Mucosa of rectum (tissue), 2 donors: ENCODE measurements around the gene CAMK2A.

Experiments used
- H3K27ac ChIP-seq, 2 donors: one replicate each; pipeline ENCODE4 v1.7.0; 2013; ENCODE audit warnings: inconsistent platforms in 2 of 2, low read depth in 2 of 2, low read length in 2 of 2
- H3K27me3 ChIP-seq, 2 donors: one replicate each; pipeline ENCODE4 v1.7.0; 2013; ENCODE audit warnings: low read length in 2 of 2; ENCODE audit not compliant: control insufficient read depth in 2 of 2, insufficient read depth in 2 of 2
- H3K36me3 ChIP-seq, 2 donors: one replicate each; pipeline ENCODE4 v1.7.0; 2013; ENCODE audit warnings: low read length in 2 of 2; ENCODE audit not compliant: control insufficient read depth in 2 of 2, insufficient read depth in 2 of 2
- H3K4me1 ChIP-seq, 2 donors: one replicate each; pipeline ENCODE4 v1.7.0; 2013; ENCODE audit warnings: low read length in 2 of 2, mild to moderate bottlenecking in 1 of 2; ENCODE audit not compliant: control insufficient read depth in 2 of 2, insufficient read depth in 2 of 2
- H3K4me3 ChIP-seq, 2 donors: one replicate each; pipeline ENCODE4 v1.7.0; 2013; ENCODE audit warnings: low read length in 2 of 2
- H3K9ac ChIP-seq, 2 donors: one replicate each; pipeline ENCODE4 v1.7.0; 2013; ENCODE audit warnings: low read length in 2 of 2, low read depth in 1 of 2, mild to moderate bottlenecking in 1 of 2
- H3K9me3 ChIP-seq, 2 donors: one replicate each; pipeline ENCODE4 v1.7.0; 2013; ENCODE audit warnings: low read length in 2 of 2; ENCODE audit not compliant: control insufficient read depth in 2 of 2
- donor health status: healthy.
- donor health status: Normal muscosa, but diverticular disease.

Gene CAMK2A

DNA sequence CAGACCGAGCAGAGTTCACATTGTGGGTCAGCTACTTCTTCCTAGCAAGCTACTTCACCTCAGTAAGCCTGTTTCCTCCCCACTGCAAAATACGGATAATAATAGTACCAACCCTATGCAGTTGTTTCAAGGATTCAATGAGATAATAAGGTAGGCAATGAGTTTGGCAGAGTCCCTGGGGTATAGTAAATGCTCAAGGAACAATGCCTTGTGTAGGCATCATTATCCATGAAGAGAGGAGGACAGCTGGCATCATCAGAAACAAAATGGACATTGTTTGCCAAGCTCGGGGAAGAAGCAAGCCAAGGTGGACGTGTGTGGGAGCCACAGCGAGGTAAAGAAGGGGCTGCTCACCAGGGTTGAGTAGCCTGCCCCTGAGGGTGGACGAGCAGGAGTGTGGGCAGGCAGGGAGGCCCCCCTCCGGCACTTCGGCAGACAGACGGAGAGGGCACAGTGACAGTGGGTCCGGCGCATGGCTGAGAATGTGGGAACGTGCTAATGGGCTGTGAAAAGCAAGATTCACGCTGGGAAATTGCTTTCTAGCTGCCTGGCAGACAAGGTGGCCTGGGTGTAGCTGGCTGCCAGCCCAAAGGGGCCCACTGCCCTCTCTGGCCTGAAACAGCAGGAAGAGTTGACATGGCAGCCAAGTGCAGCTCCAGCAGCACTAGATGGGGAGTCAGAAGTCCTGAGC lies 10.1 kb downstream of the CAMK2A start:
- H3K27ac ChIP-seq = no peak overlapping the region
- peaks cover 0 to 3% of the 10 kb centered on the region in 2 donors for H3K27me3 ChIP-seq
- H3K9ac ChIP-seq = no peak overlapping the region
- H3K9me3 ChIP-seq = no peaks in the 10 kb centered on the region
- H3K36me3 ChIP-seq = no peaks in the 10 kb centered on the region
- H3K4me1 ChIP-seq = no peaks in the 10 kb centered on the region
- no peak overlapping the region for H3K4me3 ChIP-seq

DNA sequence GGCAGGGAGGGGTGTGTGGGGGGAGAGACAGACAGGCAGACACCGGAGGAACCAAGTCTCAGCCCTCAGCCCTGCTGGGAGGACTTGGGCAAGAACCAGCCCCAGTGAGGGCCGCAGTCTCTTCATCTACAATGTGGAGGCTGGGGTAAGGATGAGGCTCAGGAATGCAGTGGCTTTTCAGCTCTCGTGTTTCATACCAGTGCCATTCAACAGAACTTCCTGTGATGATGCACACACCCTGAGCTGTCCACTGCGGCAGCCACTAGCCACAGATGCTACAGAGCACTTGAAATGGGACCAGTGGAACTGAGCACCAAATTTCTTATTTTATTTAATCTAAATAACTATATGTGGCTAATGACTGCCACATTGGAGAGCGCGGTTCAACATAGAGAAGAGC lies 10.7 kb downstream of the CAMK2A start:
- Histone ChIP-seq H3K4me1 (no peaks in the 10 kb centered on the region), H3K27ac (no peak overlapping the region), H3K27me3 (peaks cover 0 to 3% of the 10 kb centered on the region in 2 donors), H3K9ac (no peak overlapping the region), H3K4me3 (no peak overlapping the region), H3K9me3 (no peaks in the 10 kb centered on the region), H3K36me3 (no peaks in the 10 kb centered on the region)

DNA sequence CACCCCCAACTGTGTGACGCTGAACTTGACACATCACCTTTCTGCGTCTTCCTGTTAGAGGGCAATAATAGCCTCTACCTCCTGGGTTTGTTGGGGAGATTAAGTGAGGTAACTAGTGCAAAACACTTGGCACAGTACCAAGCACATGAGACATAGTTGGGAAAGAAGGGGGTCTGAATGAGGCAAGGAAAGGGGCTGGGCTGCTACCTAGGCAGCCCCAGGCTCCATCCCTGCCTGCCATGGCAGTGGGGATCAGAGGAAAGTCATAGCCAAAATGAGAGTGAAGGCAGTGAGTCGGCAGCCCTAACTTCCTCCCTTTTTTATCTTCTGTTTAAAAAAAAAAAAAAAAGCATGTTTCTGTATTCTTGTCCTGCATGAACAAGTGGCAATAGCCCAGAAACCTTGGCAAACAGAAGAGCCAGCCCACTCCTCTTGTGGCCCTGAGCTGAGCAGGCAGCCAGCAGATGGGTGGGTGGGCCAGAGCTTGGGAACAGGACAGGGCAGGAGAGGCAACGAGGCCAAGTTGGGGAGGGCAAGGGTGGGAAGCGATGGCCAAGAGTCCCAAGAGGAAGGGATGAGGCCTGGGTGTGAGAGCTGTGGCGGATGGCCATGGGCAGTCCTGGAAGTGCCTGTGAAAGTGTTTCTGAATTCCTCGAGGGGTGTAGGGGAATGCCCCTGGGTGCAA lies 11.4 kb downstream of the CAMK2A start:
- Histone ChIP-seq H3K27me3 (peaks cover 0 to 3% of the 10 kb centered on the region in 2 donors), H3K9ac (no peak overlapping the region), H3K36me3 (no peaks in the 10 kb centered on the region), H3K27ac (no peak overlapping the region), H3K9me3 (no peaks in the 10 kb centered on the region), H3K4me3 (no peak overlapping the region), H3K4me1 (no peaks in the 10 kb centered on the region)

DNA sequence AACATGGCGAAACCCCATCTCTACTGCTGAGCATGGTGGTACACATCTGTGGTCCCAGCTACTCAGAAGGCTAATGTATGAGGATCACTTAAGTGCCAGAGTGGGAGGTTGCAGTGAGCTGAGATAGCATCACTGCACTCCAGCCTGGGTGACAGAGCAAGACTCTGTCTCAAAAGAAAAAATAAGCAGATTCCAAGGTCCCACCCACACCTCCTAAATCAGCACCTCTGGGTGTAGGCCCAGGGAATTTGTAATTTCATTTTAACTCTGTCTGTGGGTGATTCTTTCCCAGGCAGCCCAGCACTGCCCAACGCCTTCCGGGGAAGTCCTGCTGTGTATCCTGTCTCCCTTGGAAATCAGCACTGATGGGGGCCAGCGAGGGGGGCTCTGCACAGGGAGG lies 12.5 kb downstream of the CAMK2A start:
- Histone ChIP-seq H3K27me3 (peaks cover 0 to 3% of the 10 kb centered on the region in 2 donors), H3K4me1 (no peaks in the 10 kb centered on the region), H3K9ac (no peak overlapping the region), H3K36me3 (no peaks in the 10 kb centered on the region), H3K9me3 (no peaks in the 10 kb centered on the region), H3K4me3 (no peak overlapping the region), H3K27ac (no peak overlapping the region)

DNA sequence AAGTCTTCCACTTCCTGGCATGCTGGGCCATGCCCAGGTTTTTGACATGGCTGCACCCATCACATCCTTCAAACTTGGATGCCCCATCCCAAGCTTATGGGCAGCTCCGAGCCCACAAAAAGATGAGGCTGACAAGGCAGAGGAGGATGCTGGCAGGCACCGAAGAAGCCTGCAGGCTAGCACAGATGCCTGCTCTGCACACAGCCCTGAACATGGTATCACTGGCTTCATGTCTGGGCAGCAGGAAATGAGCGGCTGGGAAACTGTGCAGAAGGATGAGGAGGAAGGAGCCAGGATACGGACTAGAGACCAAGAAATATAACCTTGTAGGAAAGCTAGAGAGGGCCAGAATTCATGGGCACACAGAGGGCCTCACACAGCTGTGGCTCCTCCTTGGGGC lies 14.8 kb downstream of the CAMK2A start:
- H3K27ac ChIP-seq = no peak overlapping the region
- H3K27me3 ChIP-seq = peaks cover 0 to 2% of the 10 kb centered on the region in 2 donors
- no peak overlapping the region for H3K4me3 ChIP-seq
- no peak overlapping the region for H3K9ac ChIP-seq
- H3K36me3 ChIP-seq = no peaks in the 10 kb centered on the region
- no peaks in the 10 kb centered on the region for H3K9me3 ChIP-seq
- no peaks in the 10 kb centered on the region for H3K4me1 ChIP-seq

DNA sequence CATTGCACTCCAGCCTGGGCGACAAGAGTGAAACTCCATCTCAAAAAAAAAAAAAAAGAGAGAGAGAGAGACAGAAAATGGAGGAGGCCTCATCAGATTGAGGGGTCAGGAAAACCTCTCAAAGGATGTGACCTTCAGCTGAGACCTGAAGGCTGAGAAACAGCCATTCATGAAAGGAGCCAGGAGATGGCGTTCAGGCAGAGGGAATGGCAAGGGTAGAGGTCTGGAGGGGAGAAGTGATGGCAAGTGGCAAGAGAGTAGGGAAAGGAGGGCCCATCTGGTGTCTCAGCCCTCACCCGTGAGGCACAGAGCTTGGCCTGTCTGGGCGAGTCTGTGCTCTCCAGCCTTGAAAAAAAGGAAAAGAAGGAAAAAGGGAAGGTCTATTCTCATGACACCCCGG lies 17.0 kb downstream of the CAMK2A start:
- H3K9ac ChIP-seq = no peak overlapping the region

DNA sequence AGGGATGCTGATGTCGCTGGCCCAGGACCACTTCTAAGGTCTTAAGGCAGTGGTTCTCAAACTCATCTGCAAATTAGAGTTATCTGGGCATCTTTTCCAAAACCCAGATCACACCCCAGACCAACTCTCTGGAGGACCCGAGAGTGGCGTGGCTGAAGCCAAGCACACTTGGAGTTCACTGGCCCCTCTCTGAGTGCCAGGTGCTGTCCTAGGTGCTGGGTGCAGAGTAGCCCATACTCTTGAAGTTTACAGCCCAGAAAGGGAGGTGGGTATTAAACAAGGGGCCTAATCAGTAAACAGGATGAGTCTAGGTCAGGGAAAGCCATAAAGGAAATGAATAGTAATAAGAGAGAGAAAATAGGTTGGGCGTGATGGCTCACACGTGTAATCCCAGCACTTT lies 17.6 kb downstream of the CAMK2A start:
- Histone ChIP-seq H3K9me3 (no peaks in the 10 kb centered on the region), H3K4me3 (no peak overlapping the region), H3K4me1 (no peaks in the 10 kb centered on the region)

More for the DNA sequence above, 17.0 kb downstream of the CAMK2A start:
- H3K9me3 ChIP-seq = no peaks in the 10 kb centered on the region
- no peaks in the 10 kb centered on the region for H3K27me3 ChIP-seq
- H3K27ac ChIP-seq = no peak overlapping the region
- H3K36me3 ChIP-seq = no peaks in the 10 kb centered on the region
- no peak overlapping the region for H3K4me3 ChIP-seq
- no peaks in the 10 kb centered on the region for H3K4me1 ChIP-seq

DNA sequence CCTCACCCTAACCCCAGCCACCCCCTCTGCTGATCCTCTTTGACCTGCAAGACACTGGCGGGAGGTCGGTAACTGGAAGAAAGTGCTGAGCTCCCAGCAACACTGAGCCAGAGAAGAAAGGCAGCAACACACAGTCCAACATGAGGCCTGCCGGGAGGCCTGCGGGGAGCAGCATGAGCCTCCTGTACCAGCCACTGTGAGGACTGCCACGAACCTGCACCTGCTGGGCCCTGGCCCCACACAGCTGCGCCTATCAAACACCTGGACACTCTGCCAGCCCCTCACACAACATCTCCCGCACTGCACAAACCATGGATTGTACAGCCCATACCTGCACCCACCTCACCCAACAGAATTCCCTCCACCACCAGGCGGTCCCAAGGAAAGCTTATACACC lies 18.3 kb downstream of the CAMK2A start:
- Histone ChIP-seq H3K27ac (no peak overlapping the region), H3K36me3 (no peaks in the 10 kb centered on the region), H3K9ac (no peak overlapping the region), H3K27me3 (no peaks in the 10 kb centered on the region), H3K4me3 (no peak overlapping the region), H3K4me1 (no peaks in the 10 kb centered on the region), H3K9me3 (no peaks in the 10 kb centered on the region)

More for the DNA sequence above, 17.6 kb downstream of the CAMK2A start:
- Histone ChIP-seq H3K9ac (no peak overlapping the region), H3K27ac (no peak overlapping the region), H3K27me3 (no peaks in the 10 kb centered on the region), H3K36me3 (no peaks in the 10 kb centered on the region)

DNA sequence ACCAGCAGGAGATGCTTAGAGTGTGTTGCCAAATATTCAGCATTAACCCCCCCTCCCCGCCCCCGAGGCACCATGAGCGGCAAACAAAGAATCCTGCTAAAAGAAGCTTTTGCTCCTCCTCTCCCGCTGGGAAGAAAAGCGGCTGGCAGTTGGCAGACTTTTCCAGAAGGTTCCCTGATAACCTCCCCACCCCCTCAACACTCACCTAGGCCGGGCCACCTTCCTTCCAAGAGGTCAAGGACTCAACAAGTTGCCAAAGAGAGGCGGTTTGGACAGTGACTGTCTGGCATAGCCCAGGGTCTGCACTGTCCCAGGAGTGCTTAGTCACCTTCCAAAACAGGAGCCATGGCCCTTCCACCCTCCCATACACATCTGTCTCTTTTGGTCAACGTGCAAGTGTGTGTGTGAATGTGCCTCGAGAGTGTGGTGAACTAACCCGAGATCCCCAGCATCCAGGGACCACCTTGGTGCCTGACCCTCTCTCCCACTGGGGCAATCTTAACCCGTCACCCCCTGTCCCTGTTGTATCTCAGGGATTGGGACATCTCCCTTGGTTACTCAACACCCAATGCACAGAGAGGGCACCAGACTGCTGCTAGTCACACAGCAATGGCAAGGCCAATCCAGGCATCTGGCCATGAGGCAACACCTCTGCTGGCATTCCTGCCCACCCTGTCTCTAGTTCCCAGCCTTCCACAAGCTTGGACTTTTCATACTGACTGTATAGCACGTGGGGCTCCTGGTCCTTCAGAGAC lies 18.9 kb downstream of the CAMK2A start:
- no peak overlapping the region for H3K4me3 ChIP-seq
- H3K9me3 ChIP-seq = no peaks in the 10 kb centered on the region
- H3K4me1 ChIP-seq = no peaks in the 10 kb centered on the region
- H3K36me3 ChIP-seq = no peaks in the 10 kb centered on the region
- no peak overlapping the region for H3K27ac ChIP-seq
- H3K27me3 ChIP-seq = no peaks in the 10 kb centered on the region
- no peak overlapping the region for H3K9ac ChIP-seq

DNA sequence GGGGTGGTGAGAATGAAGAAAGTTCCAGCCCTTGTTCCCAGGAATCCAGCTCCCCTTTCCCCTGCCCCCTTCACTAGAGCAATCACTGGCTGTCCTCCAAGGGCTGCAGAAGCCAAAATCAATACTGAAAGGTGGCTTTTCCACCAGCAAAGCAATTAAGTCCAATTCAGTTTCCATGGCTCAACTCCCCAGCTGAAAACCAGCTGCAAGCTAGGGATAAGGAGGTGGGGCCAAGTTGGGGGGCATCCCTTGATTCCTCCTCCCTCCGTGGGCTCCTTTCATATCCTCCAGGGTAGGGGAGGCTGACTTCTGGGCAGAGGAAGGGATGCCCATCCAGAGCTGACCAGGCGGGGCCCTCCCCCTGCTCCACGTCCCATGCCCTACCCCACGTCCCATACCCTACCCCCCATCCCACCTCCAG lies 22.7 kb downstream of the CAMK2A start:
- H3K9me3 ChIP-seq = no peaks in the 10 kb centered on the region
- H3K4me1 ChIP-seq = no peaks in the 10 kb centered on the region
- no peaks in the 10 kb centered on the region for H3K27me3 ChIP-seq
- H3K27ac ChIP-seq = no peak overlapping the region
- H3K9ac ChIP-seq = no peak overlapping the region
- no peak overlapping the region for H3K4me3 ChIP-seq
- H3K36me3 ChIP-seq = no peaks in the 10 kb centered on the region
